C4-2B (cell line): ENCODE measurements around the gene ADA.

Source experiments
- CTCF ChIP-seq: fragments of 450-650 bp; conservative IDR thresholded peaks from 2 replicates; pipeline ENCODE4 v1.5.1; 2017; ENCODE audit warnings: mild to moderate bottlenecking
- ZFX ChIP-seq: fragments of 450-650 bp; IDR thresholded peaks from 2 replicates; pipeline ENCODE4 v1.6.1; 2017

- no peak for TF ChIP-seq CTCF
- TF ChIP-seq ZFX = no peak
These were observed 18.2 kb downstream of the ADA start for GRCh38 chr20:44633187-44633810.
